Left ventricle myocardium superior (tissue), 1 donor: ENCODE data around the gene ARFGAP3. TPM values are rescaled to one million over a fixed set of nuclear protein-coding genes. Genes with fewer than 3 reads are reported as not detected.

ENCODE experiments used
- ATAC-seq: fragments of 200-7000 bp; cut with Tn5 transposase; one replicate; pipeline ENCODE4 v1.9.1; 2020; ENCODE audit warnings: mild to moderate bottlenecking, moderate library complexity
- DNase-seq: peaks from one replicate; pipeline ENCODE4 v3.0.0-alpha.2; 2020
- intact Hi-C: fragments of 100-400 bp; cut with micrococcal nuclease; formaldehyde crosslinking; loops from one replicate; pipeline ENCODE4 v1.11.0; 2022
- long read RNA-seq: library from polyadenylated mRNA; unstranded; transcript quantifications from one replicate; pipeline ENCODE4 v2.0.0, GENCODE V29; 2021
- total RNA-seq: library from RNA; stranded (reverse); fragmentation: NEBNext Ultra II Directional; extraction: Animal tissue kit (Norgen Biotek cat#: 25700); gene quantifications from one replicate; pipeline ENCODE4 v1.2.1, GENCODE V29; 2021
- donor health status: DM: no; HTN: yes; CAD: no; lungs with severe emphysema.

ARFGAP3 gene, protein sequence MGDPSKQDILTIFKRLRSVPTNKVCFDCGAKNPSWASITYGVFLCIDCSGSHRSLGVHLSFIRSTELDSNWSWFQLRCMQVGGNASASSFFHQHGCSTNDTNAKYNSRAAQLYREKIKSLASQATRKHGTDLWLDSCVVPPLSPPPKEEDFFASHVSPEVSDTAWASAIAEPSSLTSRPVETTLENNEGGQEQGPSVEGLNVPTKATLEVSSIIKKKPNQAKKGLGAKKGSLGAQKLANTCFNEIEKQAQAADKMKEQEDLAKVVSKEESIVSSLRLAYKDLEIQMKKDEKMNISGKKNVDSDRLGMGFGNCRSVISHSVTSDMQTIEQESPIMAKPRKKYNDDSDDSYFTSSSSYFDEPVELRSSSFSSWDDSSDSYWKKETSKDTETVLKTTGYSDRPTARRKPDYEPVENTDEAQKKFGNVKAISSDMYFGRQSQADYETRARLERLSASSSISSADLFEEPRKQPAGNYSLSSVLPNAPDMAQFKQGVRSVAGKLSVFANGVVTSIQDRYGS
- total RNA-seq, result 25.8 TPM
- long read RNA-seq, transcript ARFGAP3-201 (16 exons, 2,857 nt), result major isoform, 80 of 94 reads
- long read RNA-seq, partial matches to known transcripts, result 7 of 94 reads
- long read RNA-seq, other reads (novel, unspliced or antisense), result 7 of 94 reads

DNA sequence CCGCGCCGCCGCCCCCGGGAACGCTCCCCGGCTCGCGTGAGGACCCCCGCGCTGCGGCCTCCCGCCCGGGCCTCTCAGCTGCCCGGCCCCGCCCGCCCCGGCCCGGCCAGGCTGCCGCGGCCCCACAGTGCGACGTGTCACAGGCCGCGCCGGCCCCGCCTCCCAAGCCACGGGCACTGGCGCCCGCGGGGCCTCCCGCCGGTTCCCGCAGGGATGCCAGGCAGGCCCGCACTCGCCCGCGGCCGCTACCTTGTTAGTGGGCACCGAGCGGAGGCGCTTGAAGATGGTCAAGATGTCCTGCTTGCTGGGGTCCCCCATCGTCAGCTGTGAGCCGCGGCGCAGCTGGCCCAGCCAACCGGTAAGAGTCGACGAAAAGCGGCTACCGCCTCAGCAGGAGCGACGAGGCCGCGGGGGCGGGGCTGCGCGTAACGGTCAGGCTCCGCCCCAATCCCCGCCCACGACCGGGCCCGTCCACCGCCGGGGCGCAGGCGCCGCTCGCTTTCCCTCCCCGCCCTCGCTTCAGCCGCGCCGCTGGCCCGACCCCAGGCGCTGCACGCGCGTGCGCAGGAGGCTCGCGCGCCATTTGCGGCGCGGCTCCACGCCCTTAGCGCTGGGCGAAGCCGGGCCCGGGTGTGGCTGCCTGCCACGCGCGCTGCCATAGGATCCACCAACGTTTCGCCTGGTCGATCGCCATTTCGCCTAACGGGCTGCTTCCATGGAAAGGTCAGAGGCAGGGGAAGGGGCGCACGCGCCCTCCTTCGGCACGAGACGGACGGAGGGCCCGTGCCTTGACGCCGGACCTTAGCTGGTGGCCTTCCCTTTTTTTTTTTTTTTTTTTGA, at the start of gene ARFGAP3:
ARFGAP3 (minus strand) TSS at position 409 of the 840 bp plus-strand sequence; CDS start at position 318, 91 bp downstream.
- DNase-seq, result peak; percentile 98
- peak; percentile 96 for ATAC-seq
- intact Hi-C loops, result no loop called here

DNA sequence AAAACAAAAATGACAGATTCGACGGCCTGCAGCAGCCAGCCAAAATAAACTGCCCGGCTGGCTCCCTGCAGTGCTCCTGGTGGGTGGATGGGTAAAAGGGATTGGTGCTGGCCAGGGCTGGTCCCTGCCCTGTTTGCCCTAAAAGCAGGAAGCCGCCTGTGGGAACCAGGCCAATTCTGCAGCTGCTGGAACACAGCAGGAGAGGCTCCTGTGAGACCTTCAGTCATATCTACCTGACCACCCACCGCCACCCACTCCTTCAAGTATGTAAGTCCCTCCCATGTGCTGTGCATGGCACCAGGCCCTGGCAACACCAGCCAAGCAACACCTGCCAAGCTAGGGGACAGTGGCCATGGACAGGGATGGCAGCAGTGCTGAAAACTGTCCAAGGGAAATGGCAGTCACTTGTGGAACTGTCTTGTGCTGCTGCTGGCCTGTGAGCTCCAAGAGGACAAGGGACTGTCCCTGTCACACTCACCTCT, 48.7 kb upstream of the ARFGAP3 start:
- intact Hi-C loops, result no loop called here
- DNase-seq, result peak; percentile 84
- ATAC-seq, result peak; percentile 60

DNA sequence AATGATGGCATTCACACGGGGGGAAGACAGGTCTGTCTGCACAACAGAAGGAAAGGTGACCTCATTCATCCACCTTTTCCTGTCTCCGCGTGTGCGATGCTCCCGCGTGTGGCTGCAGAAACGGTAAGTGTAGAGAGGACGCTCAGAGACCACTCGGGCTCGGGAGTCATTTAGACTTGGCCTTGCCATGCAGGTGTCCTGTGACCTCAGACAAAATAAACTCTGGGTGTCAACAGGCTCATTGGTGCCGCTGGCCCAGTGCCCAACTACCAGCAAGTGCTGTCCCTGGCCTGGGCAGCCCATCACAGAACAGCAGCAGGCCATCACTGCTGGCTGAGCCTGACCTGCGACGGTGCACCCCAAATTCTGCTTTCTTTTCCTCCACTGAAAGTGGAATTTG, 48.1 kb upstream of the ARFGAP3 start:
- intact Hi-C loops, result no loop called here
- peak; percentile 1 for ATAC-seq
- DNase-seq, result peak; percentile 80

DNA sequence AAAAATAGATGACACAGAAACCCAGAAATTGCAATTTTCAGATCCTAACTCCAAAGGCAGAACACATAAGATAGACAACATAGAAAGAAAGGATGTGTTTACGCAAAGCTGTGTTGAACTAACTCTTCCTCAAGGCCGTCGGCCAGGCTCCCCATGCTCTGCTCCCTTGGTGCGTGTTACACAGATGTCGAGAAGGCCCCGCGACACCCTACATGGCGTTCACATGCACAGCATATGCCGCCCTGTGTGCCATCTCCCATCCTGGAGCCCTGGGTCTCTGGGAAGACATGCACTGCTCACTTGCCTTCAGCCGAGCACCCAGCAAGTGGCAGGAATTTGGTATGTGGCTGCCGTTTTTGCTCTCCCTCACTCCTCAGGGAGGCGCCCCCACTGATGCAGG, 47.0 kb upstream of the ARFGAP3 start:
- ATAC-seq (no peak), DNase-seq (peak; percentile 27)
- intact Hi-C loops, result no loop called here

DNA sequence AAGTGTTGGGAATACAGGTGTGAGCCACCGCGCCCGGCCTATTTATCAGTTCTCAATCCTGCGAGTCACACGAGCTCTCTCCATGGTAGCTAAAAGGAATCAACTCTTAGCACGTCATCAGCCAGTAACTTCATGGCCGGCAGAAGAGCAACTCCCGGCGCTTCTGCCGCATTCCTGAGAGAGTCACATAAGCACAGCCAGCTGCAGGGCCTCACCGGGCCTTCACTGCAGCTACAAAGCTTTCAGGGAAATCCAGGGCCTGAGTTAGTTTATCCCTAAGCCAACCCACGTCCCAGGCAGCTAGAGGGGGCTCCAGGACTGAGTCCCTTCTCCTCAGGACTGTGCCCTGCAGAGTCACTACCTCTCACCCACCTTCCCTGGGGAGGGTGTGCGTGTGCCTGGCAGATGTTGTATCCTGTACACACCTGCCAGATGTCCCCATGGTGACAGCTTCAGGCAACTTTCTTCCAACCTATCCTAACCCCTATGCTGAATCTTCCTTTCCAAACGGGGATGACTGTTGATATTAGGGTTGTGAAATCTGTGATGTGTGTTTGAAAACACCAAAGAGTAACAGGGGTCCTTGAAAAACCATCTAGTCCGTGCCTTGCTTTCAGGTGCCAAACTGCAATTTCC, 45.9 kb upstream of the ARFGAP3 start:
- intact Hi-C loops, result no loop called here
- ATAC-seq, result no peak
- peak; percentile 36 for DNase-seq

DNA sequence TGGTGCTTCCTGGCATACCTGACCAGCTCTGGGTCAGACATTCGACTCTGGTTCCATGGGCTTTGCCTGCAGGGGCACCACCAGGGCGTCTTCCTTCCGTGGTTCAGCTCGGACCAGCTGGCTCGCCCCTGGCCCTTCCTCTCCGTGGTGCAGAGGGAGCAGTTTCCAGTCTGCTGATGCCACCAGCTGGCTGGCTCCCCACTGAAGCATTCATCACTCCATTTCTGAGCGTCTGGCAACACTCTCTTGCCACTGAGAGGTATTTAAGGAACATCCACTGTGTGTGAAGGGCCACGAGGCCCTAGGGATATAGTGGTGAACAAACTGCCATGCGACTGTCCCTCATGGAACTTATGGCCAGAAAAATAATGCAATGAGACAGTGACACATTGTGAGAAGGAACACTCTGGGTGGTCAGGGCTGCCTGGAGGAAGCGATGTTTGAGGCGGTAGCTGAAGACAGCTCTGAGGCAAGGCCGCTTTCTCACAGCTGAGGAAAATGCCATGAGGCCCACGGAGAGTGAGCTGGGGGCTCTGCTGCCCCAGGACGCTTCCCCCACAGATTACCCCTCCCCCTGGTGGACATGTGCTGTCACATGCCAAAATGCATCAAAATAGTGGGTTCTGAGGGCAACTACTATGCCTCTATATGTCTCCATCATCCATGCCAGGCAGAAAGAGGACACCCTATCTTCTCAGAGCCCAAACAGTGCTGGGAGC, 44.9 kb upstream of the ARFGAP3 start:
- ATAC-seq (peak; percentile 73), DNase-seq (peak; percentile 82)
- intact Hi-C loops, result no loop called here

DNA sequence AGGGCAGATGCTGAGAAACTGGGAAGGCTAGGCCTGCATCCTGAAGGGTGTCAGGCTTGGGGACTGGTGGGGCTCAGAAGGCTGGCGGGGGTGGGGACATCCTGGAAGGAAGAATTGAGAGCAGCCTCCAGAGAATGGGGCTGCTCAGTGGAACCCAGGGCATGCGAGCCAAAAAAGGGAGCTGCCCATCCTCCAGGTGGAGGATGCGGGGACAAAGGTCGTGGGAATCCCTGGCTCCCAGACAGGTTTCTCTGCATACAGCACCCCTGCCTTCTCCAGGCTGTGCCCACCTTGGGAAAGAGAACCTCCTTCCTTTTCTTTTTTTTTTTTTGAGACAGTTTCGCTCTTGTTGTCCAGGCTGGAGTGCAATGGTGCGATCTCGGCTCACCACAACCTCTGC, 40.9 kb upstream of the ARFGAP3 start:
- no peak for ATAC-seq
- intact Hi-C loops, result no loop called here

DNA sequence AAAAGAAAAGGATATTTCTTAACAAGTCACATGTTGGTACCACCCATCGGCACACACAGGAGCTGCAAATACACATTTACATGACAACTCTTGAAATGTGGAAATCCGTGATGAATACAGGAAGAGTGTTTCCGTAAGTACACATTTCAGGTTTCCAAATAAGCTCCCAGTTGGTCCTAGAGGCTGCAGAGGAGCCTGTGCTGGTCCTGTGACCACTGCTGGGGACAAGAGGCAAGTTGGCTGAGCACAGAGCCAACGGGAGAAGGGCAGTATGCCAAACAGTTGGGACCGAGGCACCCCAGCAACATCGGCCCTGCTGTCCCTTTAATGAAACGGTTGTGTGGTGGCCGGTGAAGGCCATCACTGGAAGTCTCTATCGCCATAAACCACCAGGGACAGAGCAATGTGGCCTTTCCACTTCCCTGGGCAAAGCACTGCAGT, 38.5 kb upstream of the ARFGAP3 start:
- intact Hi-C loops, result no loop called here
- ATAC-seq (peak; percentile 20), DNase-seq (peak; percentile 51)

More for the DNA sequence above, 40.9 kb upstream of the ARFGAP3 start:
- DNase-seq, result no peak

DNA sequence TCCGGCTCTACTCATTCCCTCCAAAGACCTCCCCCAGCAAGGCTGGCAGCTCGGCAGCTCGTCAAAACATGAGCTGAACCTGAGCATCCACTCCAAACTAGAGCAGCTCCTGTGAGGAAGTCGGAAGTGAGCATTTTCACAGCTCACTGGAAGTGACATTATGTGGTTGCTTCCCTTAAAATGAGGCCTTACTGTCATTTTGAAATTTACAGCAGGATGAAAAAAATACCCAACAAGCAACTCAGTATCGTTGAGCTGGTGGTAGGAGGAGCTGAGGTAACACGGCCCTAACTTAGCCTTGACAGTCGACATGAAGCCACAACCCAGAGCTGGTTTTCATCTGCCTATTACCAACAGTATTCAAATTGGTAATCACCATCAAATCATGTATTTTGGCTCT, 38.0 kb upstream of the ARFGAP3 start:
- ATAC-seq (no peak), DNase-seq (no peak)
- intact Hi-C loops, result no loop called here

DNA sequence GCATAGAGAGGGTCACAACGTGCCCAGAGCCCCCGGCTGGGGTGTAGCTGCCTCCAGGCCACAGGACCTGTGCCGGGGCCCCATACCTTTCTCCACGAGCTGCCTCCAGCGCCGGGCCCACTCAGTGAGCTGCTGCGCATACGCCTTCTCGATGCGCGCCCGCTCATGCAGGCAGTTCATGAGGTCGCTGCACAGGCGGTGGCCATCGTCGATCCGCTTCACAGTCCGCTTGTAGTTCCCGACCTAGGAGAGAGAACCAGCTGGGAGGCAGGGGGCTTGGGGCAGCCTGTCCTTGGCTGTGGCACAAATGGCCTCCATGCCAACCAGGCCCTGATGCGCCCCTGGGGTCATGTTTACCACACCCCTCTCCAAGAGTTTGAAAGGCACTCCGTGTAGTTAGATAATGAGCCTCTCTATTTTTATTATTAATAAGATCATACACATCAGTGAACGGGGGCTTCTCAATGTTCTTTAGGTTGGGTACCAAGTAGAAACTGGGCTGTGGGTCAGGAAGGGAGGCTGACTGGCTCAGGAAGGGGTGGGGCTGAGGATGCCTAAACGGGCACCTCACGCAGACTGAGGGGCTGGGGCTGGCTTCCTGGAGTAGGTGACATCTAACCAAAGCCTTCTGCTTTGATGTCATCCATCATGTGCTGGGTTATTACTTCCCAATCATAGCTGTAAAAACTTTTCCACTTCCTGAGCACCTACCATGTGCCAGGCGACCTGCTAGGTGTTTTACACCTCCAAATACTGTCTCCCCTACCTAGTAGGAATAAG, 36.5 kb upstream of the ARFGAP3 start:
- DNase-seq (no peak), ATAC-seq (no peak)
- intact Hi-C loops, result no loop called here

DNA sequence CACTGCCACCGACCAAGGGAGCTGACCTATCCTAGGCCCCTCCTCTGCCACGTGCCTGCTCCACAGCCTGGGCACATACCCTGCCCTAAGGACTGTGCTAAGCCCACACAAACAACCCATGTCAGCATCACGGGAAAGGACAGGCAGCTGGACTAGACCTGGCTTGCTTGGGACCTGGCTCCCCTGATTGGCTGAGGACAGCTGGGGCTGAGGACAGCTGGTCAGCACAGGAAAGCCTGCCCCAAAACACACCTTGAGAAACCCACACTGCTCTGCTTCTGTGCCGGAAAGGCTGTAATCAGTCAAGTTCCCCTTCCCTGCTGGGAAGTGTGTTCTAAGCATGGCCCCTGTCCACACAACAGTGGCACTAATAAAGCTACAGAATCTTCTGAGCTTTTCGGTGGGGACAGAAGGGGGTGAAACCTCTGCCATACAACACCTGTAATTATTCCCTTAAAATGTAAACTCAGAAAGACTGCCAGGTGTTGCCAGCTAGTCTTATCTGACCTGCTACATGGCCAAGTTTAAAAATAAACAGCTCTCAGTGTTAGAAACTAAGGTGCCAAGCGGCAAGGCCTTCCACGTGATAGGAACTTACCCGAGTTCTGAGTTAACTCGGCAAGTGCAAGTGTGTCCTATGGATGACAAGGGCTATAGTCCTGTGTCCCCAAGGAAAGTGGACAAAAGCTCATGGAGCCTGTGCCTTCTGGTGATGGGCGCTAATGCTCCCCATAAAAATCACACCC, 35.7 kb upstream of the ARFGAP3 start:
- intact Hi-C loops, result no loop called here
- ATAC-seq (peak; percentile 75), DNase-seq (peak; percentile 51)

DNA sequence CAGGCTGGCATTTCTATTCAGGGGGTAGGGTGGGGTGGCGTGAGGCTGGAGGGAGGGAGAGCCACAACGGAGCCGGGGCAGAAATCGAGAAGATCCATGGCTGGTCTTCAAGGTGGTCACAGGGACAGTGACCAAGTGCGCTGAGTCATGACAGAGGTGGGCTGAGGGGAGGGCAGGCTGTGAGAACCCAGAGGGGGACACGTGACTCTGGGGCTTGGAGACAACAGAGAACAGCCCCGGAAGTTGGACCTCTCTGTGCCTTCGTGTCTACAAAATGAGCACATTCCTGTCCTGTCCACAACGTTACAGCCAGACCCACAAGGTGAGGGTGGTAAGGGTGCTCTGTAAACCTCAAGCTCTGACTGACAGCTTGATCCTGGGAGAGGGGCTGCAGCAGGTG, 35.1 kb upstream of the ARFGAP3 start:
- intact Hi-C loops, result no loop called here
- ATAC-seq (peak; percentile 13), DNase-seq (no peak)

DNA sequence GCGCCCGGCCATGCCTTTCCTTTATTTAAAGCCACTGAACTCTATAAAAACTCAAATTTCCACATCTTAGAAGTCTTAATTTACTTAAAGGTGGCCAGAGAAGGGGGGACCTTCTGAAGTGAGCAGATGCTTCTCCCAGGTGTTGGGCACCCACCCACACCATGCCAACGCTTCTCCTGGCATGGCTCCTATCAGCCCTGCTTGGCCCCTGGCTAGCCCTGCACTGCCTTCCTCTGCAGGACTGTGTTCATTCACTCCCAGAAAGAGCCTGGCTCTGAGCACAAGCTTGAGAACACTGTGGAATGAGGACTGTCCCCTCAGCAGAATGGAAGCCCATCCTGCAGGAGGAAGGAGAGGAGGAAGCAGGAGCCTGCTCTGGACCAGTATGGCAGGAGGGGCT, 34.6 kb upstream of the ARFGAP3 start:
- ATAC-seq (peak; percentile 14), DNase-seq (no peak)
- intact Hi-C loops, result no loop called here

DNA sequence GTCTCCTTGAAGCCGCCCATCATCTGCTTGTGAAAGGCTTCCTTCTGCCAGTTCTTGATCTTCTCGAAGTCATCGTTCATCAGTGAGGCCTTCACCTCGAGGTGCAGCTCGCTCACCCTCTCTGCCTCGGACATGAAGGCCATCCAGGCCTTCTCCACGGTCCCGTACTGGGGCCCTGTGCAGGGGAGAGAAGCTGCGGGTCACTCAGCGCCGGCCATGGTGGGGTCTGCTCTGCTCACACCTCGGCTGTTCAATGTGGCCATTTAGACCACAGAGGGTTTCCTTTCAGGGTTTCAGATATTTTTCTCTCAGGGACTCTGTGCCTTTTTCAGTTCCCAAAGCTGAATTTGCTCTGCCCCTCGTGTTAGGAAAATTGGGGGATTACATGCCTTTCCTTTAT, 33.9 kb upstream of the ARFGAP3 start:
- intact Hi-C loops, result no loop called here
- ATAC-seq (no peak), DNase-seq (no peak)

DNA sequence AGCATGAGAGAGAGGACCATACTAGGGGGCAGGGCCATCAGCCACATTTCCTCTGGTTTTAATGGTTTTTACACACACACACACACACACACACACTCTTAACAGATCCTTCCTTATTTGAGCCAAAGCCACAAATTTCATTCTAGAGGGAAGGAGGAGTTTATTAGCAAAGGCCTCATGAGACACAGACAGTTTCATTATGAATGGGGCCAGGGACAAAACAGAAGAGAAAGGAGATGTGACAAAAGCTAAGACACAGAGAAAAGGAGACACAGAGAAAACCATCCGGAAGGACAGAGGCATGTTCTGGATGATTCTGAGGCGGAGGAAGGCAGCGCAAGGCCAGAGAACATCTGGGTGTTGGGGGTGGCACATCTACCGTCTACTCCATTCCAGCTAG, 32.2 kb upstream of the ARFGAP3 start:
- intact Hi-C loops, result no loop called here
- DNase-seq (no peak), ATAC-seq (no peak)

DNA sequence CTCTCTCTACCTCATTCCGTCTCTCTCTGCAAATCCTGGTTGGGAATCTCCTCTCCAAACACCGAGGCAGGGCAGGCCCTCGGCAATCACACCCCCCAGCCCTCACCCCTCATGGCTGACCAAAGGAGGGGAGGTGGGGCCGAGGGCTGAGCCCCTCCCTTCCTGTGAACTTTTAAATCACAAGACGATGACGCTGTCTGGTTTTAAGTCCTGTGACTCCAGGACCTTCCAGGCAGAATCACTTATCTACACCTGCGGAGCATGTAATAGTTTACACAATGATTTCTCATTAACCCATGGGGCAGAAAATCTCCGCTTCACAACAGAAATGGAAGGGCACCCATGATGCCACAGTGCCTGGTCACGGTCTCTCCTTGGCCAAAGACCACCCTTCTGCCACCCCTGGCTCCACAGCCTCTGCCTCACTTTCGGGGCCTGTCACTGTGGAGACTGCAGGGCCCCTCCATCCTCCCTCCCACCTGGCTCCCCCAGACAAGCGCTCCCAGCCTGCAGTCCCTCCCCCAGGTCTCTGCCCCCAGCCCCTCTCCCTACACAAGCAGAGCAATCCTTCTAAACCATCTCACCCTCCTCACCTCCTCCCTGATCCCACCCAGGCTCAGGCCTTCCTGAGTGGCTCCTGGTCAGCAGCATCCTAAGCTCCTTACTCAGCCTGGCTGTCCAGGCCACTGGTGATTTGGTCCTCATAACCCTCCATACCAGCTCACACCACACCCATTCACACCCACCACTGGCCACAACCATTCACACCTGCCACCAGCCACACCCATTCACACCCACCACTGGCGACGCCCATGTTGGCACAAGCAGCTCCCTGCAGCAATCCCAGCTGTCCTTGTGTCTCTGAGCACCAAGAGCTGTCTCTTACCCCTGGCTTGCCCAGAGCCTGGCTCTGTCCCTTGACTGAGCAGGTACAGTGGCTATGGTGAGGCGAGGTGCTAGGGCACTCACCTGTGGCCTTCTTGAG, 30.7 kb upstream of the ARFGAP3 start:
- intact Hi-C loops, result no loop called here
- no peak for DNase-seq
- no peak for ATAC-seq
